HPDE6-E6E7 (cell line): ENCODE results near the gene SMARCAD1.
A peak's percentile ranks its signal among the peaks of the same experiment; 100 is the strongest.

Source experiments
- DNase-seq: peaks from one replicate; pipeline ENCODE4 v3.0.0; 2011; ENCODE audit warnings: missing footprints; ENCODE audit errors: extremely low spot score

Gene SMARCAD1

GRCh38 chr4:94228493-94229216, 21.0 kb downstream of the SMARCAD1 start:
- DNase-seq, result no peak

GRCh38 chr4:94232519-94232918, 24.9 kb downstream of the SMARCAD1 start:
- no peak for DNase-seq

- DNase-seq, result no peak
Measured at GRCh38 chr4:94235825-94236224, 28.2 kb downstream of the SMARCAD1 start.

- DNase-seq, result no peak
Measured at GRCh38 chr4:94237271-94237670, 29.6 kb downstream of the SMARCAD1 start.

- no peak for DNase-seq
Measured at GRCh38 chr4:94238160-94238559, 30.5 kb downstream of the SMARCAD1 start.

GRCh38 chr4:94240384-94240783, 32.7 kb downstream of the SMARCAD1 start:
- no peak for DNase-seq

GRCh38 chr4:94244087-94244828, 36.6 kb downstream of the SMARCAD1 start:
- DNase-seq, result no peak

GRCh38 chr4:94244829-94245185, 37.1 kb downstream of the SMARCAD1 start:
- DNase-seq, result no peak

- no peak for DNase-seq
Measured at GRCh38 chr4:94251094-94251493, 43.4 kb downstream of the SMARCAD1 start.

GRCh38 chr4:94253036-94253435, 45.4 kb downstream of the SMARCAD1 start:
- DNase-seq, result no peak

- no peak for DNase-seq
Measured at GRCh38 chr4:94256144-94256783, 48.6 kb downstream of the SMARCAD1 start.

GRCh38 chr4:94256828-94257227, 49.2 kb downstream of the SMARCAD1 start:
- DNase-seq, result no peak

- DNase-seq, result peak; percentile 39
Measured at GRCh38 chr4:94262163-94263016, 54.7 kb downstream of the SMARCAD1 start.

- no peak for DNase-seq
Measured at GRCh38 chr4:94267037-94267436, 59.4 kb downstream of the SMARCAD1 start.

- no peak for DNase-seq
Measured at GRCh38 chr4:94271248-94271647, 63.6 kb downstream of the SMARCAD1 start.

GRCh38 chr4:94274912-94275311, 67.2 kb downstream of the SMARCAD1 start:
- DNase-seq, result no peak

- DNase-seq, result no peak
Measured at GRCh38 chr4:94276204-94276603, 68.5 kb downstream of the SMARCAD1 start.

GRCh38 chr4:94277534-94277933, 69.9 kb downstream of the SMARCAD1 start:
- no peak for DNase-seq

GRCh38 chr4:94278781-94279180, 71.1 kb downstream of the SMARCAD1 start:
- no peak for DNase-seq

GRCh38 chr4:94284889-94285288, 77.2 kb downstream of the SMARCAD1 start:
- DNase-seq, result no peak

GRCh38 chr4:94285666-94286065, 78.0 kb downstream of the SMARCAD1 start:
- no peak for DNase-seq

- no peak for DNase-seq
Measured at GRCh38 chr4:94290245-94290644, 82.6 kb downstream of the SMARCAD1 start.
